HEK293 (cell line): ENCODE data around the gene DNASE1L3.

Source experiments
- CTCF ChIA-PET: fragments of 350-600 bp; formaldehyde crosslinking; extraction: SDS; loops from one replicate; lab custom pipeline; 2021; ENCODE audit warnings: antibody characterized with exemption; lab: Yijun Ruan, JAX
- POLR2A ChIA-PET: fragments of 300-600 bp; formaldehyde crosslinking; extraction: SDS; loops from one replicate; lab custom pipeline; 2020; ENCODE audit warnings: antibody characterized with exemption, inconsistent platforms; lab: Yijun Ruan, JAX
- H3K27ac ChIP-seq: fragments of 200-500 bp; sonication (Bioruptor generic); 2 replicates; pipeline ENCODE4 v1.5.1; 2014; ENCODE audit warnings: low read depth, low read length, control low read depth, inconsistent platforms; ENCODE audit errors: extremely low read depth
- H3K36me3 ChIP-seq, 2 experiments: fragments of 200-500 bp in 1 of 2; sonication (Bioruptor generic) in 1 of 2; 1 replicate in 1 of 2; 2 replicates in 1 of 2; pipeline ENCODE4 v1.5.1; 2014 to 2017; ENCODE audit warnings: inconsistent platforms in 2 of 2, low read length in 2 of 2; ENCODE audit not compliant: control insufficient read depth in 2 of 2, insufficient read depth in 1 of 2
- H3K4me1 ChIP-seq: fragments of 200-500 bp; sonication (Bioruptor generic); 2 replicates; pipeline ENCODE4 v1.5.1; 2014; ENCODE audit warnings: mild to moderate bottlenecking, low read length, inconsistent platforms; ENCODE audit not compliant: control insufficient read depth, insufficient read depth
- H3K4me3 ChIP-seq: 2 replicates; pipeline ENCODE4 v1.5.1; 2011; ENCODE audit warnings: low read depth, mild to moderate bottlenecking, control low read depth, low read length, moderate library complexity
- H3K9me3 ChIP-seq: fragments of 200-500 bp; sonication (Bioruptor generic); 2 replicates; pipeline ENCODE4 v1.5.1; 2014; ENCODE audit warnings: low read depth, low read length, inconsistent platforms; ENCODE audit not compliant: control insufficient read depth, insufficient read depth
- CTCF ChIP-seq: fragments of 450-650 bp; formaldehyde crosslinking; IDR thresholded peaks from 2 replicates; pipeline ENCODE4 v1.5.1; 2016; ENCODE audit warnings: missing biosample characterization, missing genetic modification characterization
- ELK4 ChIP-seq: IDR thresholded peaks from 2 replicates; pipeline ENCODE4 v1.6.1; 2011; ENCODE audit warnings: mild to moderate bottlenecking, low read depth, low read length, borderline replicate concordance
- HOXA7 ChIP-seq: sonication (generic); formaldehyde crosslinking; IDR thresholded peaks from 2 replicates; pipeline ENCODE4 v1.8.1; 2022; ENCODE audit warnings: missing genetic modification reagents, borderline replicate concordance
- IKZF3 ChIP-seq: fragments of 450-650 bp; IDR thresholded peaks from 2 replicates; pipeline ENCODE4 v1.5.0; 2018; ENCODE audit warnings: missing biosample characterization, mild to moderate bottlenecking, missing genetic modification characterization, moderate library complexity
- KLF7 ChIP-seq: fragments of 450-650 bp; formaldehyde crosslinking; IDR thresholded peaks from 2 replicates; pipeline ENCODE4 v1.5.1; 2016; ENCODE audit warnings: missing biosample characterization, missing genetic modification characterization, borderline replicate concordance
- KLF8 ChIP-seq: fragments of 450-650 bp; formaldehyde crosslinking; IDR thresholded peaks from 2 replicates; pipeline ENCODE4 v1.5.1; 2016; ENCODE audit warnings: missing biosample characterization, missing genetic modification characterization
- PRDM1 ChIP-seq: fragments of 450-650 bp; formaldehyde crosslinking; IDR thresholded peaks from 2 replicates; pipeline ENCODE4; 2016; ENCODE audit warnings: missing biosample characterization, missing genetic modification characterization
- PRDM6 ChIP-seq: fragments of 450-650 bp; formaldehyde crosslinking; IDR thresholded peaks from 2 replicates; pipeline ENCODE4 v1.5.1; 2017; ENCODE audit warnings: missing biosample characterization, missing genetic modification characterization
- SP3 ChIP-seq: fragments of 450-650 bp; formaldehyde crosslinking; IDR thresholded peaks from 2 replicates; pipeline ENCODE4 v1.5.1; 2016; ENCODE audit warnings: missing biosample characterization, missing genetic modification characterization
- ZNF157 ChIP-seq: fragments of 450-650 bp; formaldehyde crosslinking; IDR thresholded peaks from 2 replicates; pipeline ENCODE4 v1.5.1; 2016; ENCODE audit warnings: missing biosample characterization, missing genetic modification characterization
- ZNF19 ChIP-seq: fragments of 450-650 bp; formaldehyde crosslinking; IDR thresholded peaks from 2 replicates; pipeline ENCODE4; 2016; ENCODE audit warnings: missing biosample characterization, missing genetic modification characterization, low read depth
- ZNF2 ChIP-seq: fragments of 450-650 bp; formaldehyde crosslinking; IDR thresholded peaks from 2 replicates; pipeline ENCODE4 v1.5.1; 2016; ENCODE audit warnings: missing biosample characterization, missing genetic modification characterization
- ZNF341 ChIP-seq: fragments of 450-650 bp; formaldehyde crosslinking; IDR thresholded peaks from 2 replicates; pipeline ENCODE4; 2016; ENCODE audit warnings: low read depth, missing biosample characterization, missing genetic modification characterization
- ZNF521 ChIP-seq: fragments of 450-650 bp; formaldehyde crosslinking; IDR thresholded peaks from 2 replicates; pipeline ENCODE4 v1.5.1; 2017; ENCODE audit warnings: missing biosample characterization, mild to moderate bottlenecking, missing genetic modification characterization
- ZNF660 ChIP-seq: fragments of 450-650 bp; IDR thresholded peaks from 2 replicates; pipeline ENCODE4 v1.5.1; 2018; ENCODE audit warnings: missing biosample characterization, mild to moderate bottlenecking, missing genetic modification characterization
- ZNF777 ChIP-seq: fragments of 450-650 bp; formaldehyde crosslinking; IDR thresholded peaks from 2 replicates; pipeline ENCODE4 v1.5.1; 2017; ENCODE audit warnings: missing biosample characterization, missing genetic modification characterization, borderline replicate concordance
- ZNF791 ChIP-seq: fragments of 450-650 bp; formaldehyde crosslinking; IDR thresholded peaks from 2 replicates; pipeline ENCODE4 v1.5.1; 2016; ENCODE audit warnings: missing biosample characterization, missing genetic modification characterization
- ZSCAN16 ChIP-seq: fragments of 450-650 bp; formaldehyde crosslinking; IDR thresholded peaks from 2 replicates; pipeline ENCODE4 v1.5.1; 2016; ENCODE audit warnings: missing biosample characterization, missing genetic modification characterization
- ZSCAN23 ChIP-seq: fragments of 450-650 bp; formaldehyde crosslinking; IDR thresholded peaks from 2 replicates; pipeline ENCODE4 v1.5.1; 2016; ENCODE audit warnings: missing biosample characterization, missing genetic modification characterization

The DNASE1L3 gene

GRCh38 chr3:58215317-58216025 lies 4.7 kb upstream of the DNASE1L3 start:
- no peaks in the 10 kb centered on the region for H3K36me3 ChIP-seq
- H3K27ac ChIP-seq: no peak overlapping the region
- no peak for TF ChIP-seq ZNF2 (tag by site-specific recombination)
- TF ChIP-seq KLF8 (tag by site-specific recombination): no peak
- TF ChIP-seq ZNF19 (tag by site-specific recombination): no peak
- TF ChIP-seq SP3: no peak
- no peak for TF ChIP-seq ZSCAN16 (tag by site-specific recombination)
- no peak for TF ChIP-seq HOXA7 (CRISPR knock-in tag)
- no peak for TF ChIP-seq ZNF791 (tag by site-specific recombination)
- no peak for TF ChIP-seq ZNF157 (tag by site-specific recombination)
- TF ChIP-seq CTCF (tag by site-specific recombination): no peak
- H3K4me3 ChIP-seq: no peak overlapping the region
- H3K9me3 ChIP-seq: no peaks in the 10 kb centered on the region
- no peaks in the 10 kb centered on the region for H3K4me1 ChIP-seq
- POLR2A ChIA-PET: interaction anchor here (0.6 kb wide), 1 partner anchor 38 kb away, joined by 4 read pairs; no protein-coding TSS in a partner anchor
- CTCF ChIA-PET: interaction anchor here (0.7 to 1.8 kb wide), 5 partner anchors 10 to 408 kb away, joined by 3 to 5 read pairs (median 3); no protein-coding TSS in a partner anchor

GRCh38 chr3:58214484-58215316 lies 3.9 kb upstream of the DNASE1L3 start:
- CTCF ChIA-PET: interaction anchor here (0.5 to 1.1 kb wide), 6 partner anchors 13 to 408 kb away, joined by 3 to 4 read pairs (median 3); no protein-coding TSS in a partner anchor

More at GRCh38 chr3:58214484-58215316, 3.9 kb upstream of the DNASE1L3 start:
- H3K27ac ChIP-seq: no peak overlapping the region
- H3K9me3 ChIP-seq: no peaks in the 10 kb centered on the region
- H3K36me3 ChIP-seq: no peaks in the 10 kb centered on the region
- no peaks in the 10 kb centered on the region for H3K4me1 ChIP-seq
- H3K4me3 ChIP-seq: no peak overlapping the region
- POLR2A ChIA-PET: no interaction called here
- no peak for TF ChIP-seq ZNF777 (tag by site-specific recombination)
- TF ChIP-seq ELK4: no peak
- TF ChIP-seq PRDM6 (tag by site-specific recombination): no peak
- no peak for TF ChIP-seq KLF7
- peak; percentile 63 for TF ChIP-seq ZNF341
- no peak for TF ChIP-seq ZNF660 (tag by site-specific recombination)
- no peak for TF ChIP-seq ZSCAN23
- TF ChIP-seq ZNF521 (tag by site-specific recombination): no peak
- no peak for TF ChIP-seq IKZF3 (tag by site-specific recombination)
- peak; percentile 61; the same call in 1 of the 2 replicates for TF ChIP-seq PRDM1 (tag by site-specific recombination)
- TF ChIP-seq ZNF157 (tag by site-specific recombination): no peak
